Measurements from ENCODE around the gene NF1. TPM values are rescaled to one million over a fixed set of nuclear protein-coding genes. Genes with fewer than 3 reads are reported as not detected.

NF1 gene
- total and polyA plus RNA-seq, 10 donors: 3.1 to 97.7 (median 58.3) TPM

DNA sequence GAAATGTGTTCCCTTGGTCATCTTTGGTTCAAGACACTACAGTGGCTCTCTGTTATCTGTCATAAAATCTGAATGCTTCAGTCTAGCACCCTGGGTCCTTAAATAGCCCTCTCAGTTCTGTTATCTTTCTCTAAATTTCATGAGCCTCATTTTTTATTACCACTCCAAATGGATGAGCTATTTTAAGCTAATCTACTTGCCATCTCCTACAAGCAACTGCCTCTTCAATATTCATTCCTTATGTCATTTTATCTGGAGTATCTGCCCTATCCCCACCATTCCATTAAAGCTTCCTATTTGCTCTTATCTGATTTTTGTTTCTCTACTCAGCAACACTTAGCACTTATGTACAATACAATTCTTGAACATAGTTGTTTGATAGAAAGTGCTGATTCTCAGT, 254.7 kb downstream of the NF1 start:
- Histone ChIP-seq H3K27ac (no peak overlapping the region), H3K27me3 (replicated peaks in 1 of 7) (no peaks in the 10 kb centered on the region), H3K36me3 (peaks cover 0 to 66% (median 39%) of the 10 kb centered on the region in 6 donors), H3K9me3 (no peaks in the 10 kb centered on the region), H3K4me3 (no peak overlapping the region), H3K4me1 (no peaks in the 10 kb centered on the region)
- no peak for DNase-seq
- intact Hi-C loops (cut with DNase I; ENCODE audit: low total_unique reads): no loop called here
- TF ChIP-seq POLR2A (IDR thresholded peaks at IDR 0.05) (no peak), POLR2AphosphoS5 (IDR thresholded peaks at IDR 0.05) (no peak), CTCF (IDR thresholded peaks at IDR 0.05 in 8 of 11, conservative IDR thresholded peaks at IDR 0.05 in 3 of 11) (no peak)

GRCh38 chr17:31355935-31356334, 261.2 kb downstream of the NF1 start:
- WGBS, 5 donors: 77 to 94% (median 83%) methylated on average over 1 of the region's 1 CpG
- Histone ChIP-seq H3K36me3 (peaks cover 0 to 98% (median 47%) of the 10 kb centered on the region in 6 donors), H3K4me3 (no peak overlapping the region), H3K9me3 (no peaks in the 10 kb centered on the region), H3K4me1 (no peaks in the 10 kb centered on the region), H3K27me3 (replicated peaks in 1 of 7) (no peaks in the 10 kb centered on the region), H3K27ac (no peak overlapping the region)
- no peak for TF ChIP-seq POLR2AphosphoS5 (IDR thresholded peaks at IDR 0.05)
- TF ChIP-seq CTCF (IDR thresholded peaks at IDR 0.05 in 8 of 11, conservative IDR thresholded peaks at IDR 0.05 in 3 of 11): no peak
- TF ChIP-seq POLR2A (IDR thresholded peaks at IDR 0.05): no peak
- DNase-seq: no peak
- intact Hi-C loops (cut with DNase I; ENCODE audit: low total_unique reads): loop anchor here (10.0 kb wide), 1 partner anchor 91 kb away; no protein-coding TSS in a partner anchor

DNA sequence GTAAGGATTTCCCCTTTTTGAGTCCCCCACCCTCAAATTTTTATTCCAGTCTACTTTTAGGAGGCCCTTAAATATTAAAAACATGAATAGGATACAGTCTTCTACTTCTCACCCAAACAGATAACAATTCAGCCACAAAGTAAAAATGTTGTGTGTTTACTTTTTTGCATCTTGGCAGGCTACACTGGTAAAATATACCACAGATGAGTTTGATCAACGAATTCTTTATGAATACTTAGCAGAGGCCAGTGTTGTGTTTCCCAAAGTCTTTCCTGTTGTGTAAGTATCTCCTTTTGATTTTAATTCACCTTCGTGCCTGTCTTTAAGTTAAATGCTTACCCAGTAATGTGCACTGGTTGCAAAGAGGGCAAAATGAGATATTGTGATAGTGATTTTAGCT, 262.3 kb downstream of the NF1 start:
- no peak for DNase-seq
- no peaks in the 10 kb centered on the region for H3K27me3 ChIP-seq (replicated peaks in 1 of 7)
- H3K4me3 ChIP-seq: no peak overlapping the region
- H3K27ac ChIP-seq: no peak overlapping the region
- TF ChIP-seq POLR2AphosphoS5 (IDR thresholded peaks at IDR 0.05) (no peak), POLR2A (IDR thresholded peaks at IDR 0.05) (no peak)
- H3K9me3 ChIP-seq: no peaks in the 10 kb centered on the region
- H3K36me3 ChIP-seq: peaks cover 0 to 98% (median 50%) of the 10 kb centered on the region in 6 donors
- H3K4me1 ChIP-seq: no peaks in the 10 kb centered on the region
- whole genome bisulfite sequencing, 5 donors: 76 to 91% (median 82%) methylated on average over 2 of the region's 2 CpGs
- intact Hi-C loops (cut with DNase I; ENCODE audit: low total_unique reads): loop anchor here (10.0 kb wide), 1 partner anchor 92 kb away; no protein-coding TSS in a partner anchor

DNA sequence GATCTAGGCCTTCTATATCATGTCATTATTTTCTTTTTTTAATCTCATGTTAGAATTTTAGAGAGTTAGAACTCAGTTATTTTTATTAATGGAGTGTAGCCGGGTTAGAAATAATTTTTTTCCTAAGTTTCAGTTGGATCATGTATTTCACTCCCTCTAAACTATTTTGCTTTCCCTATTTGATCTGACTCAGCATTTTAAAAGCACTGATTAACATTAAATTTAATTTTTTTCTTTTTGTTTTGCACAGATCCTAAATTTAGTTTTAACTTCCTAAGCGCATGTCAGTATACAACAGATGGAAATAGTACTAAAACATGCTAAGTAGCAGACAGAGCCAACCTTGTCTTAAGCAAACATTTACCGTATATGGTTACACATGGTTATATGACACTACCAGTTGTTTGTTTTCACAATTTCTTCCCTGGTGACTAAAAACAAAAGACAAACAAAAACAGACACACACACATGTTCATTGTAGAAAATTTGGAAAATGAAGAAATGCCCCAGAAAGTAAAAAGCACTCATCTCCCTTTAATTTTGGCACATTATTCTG, 263.1 kb downstream of the NF1 start:
- intact Hi-C loops (cut with DNase I; ENCODE audit: low total_unique reads): loop anchor here (10.0 kb wide), 1 partner anchor 93 kb away; no protein-coding TSS in a partner anchor

More for the DNA sequence above, 263.1 kb downstream of the NF1 start:
- Histone ChIP-seq H3K36me3 (peaks cover 0 to 98% (median 47%) of the 10 kb centered on the region in 6 donors), H3K9me3 (no peaks in the 10 kb centered on the region), H3K27ac (no peak overlapping the region), H3K4me1 (no peaks in the 10 kb centered on the region), H3K27me3 (replicated peaks in 1 of 7) (no peaks in the 10 kb centered on the region), H3K4me3 (no peak overlapping the region)
- no peak for DNase-seq
- TF ChIP-seq POLR2A (IDR thresholded peaks at IDR 0.05) (no peak), POLR2AphosphoS5 (IDR thresholded peaks at IDR 0.05) (no peak), CTCF (IDR thresholded peaks at IDR 0.05 in 8 of 11, conservative IDR thresholded peaks at IDR 0.05 in 3 of 11) (no peak)
- 92 to 97% (median 93%) methylated on average over 3 of the region's 3 CpGs for WGBS, 5 donors
